CD4-positive, alpha-beta T cell treated with Interleukin-17A for 4 hours (primary cell): Measurements from ENCODE around the gene CCDC186.
"Not testable (repeated sequence)": the region's sequence is repeated elsewhere in the genome, so short reads cannot be mapped to it uniquely, and the experiment has no call there.

ENCODE experiments used
- DNase-seq: peaks from one replicate; pipeline ENCODE4 v3.0.0-alpha.2; 2020; ENCODE audit warnings: mixed read lengths

The CCDC186 gene

GRCh38 chr10:114172776-114173602, 1.0 kb downstream of the CCDC186 start:
- DNase-seq: no peak

GRCh38 chr10:114172216-114172615, 1.8 kb downstream of the CCDC186 start:
- DNase-seq: no peak

- no peak for DNase-seq
These were observed 5.5 kb downstream of the CCDC186 start for GRCh38 chr10:114168450-114169009.

- DNase-seq: no peak
These were observed 6.0 kb downstream of the CCDC186 start for GRCh38 chr10:114167985-114168384.

- no peak for DNase-seq
These were observed 7.5 kb downstream of the CCDC186 start for GRCh38 chr10:114166494-114166893.

- no peak for DNase-seq
These were observed 8.0 kb downstream of the CCDC186 start for GRCh38 chr10:114166043-114166442.

GRCh38 chr10:114163062-114163461, 10.9 kb downstream of the CCDC186 start:
- DNase-seq: no peak

- DNase-seq: no peak
These were observed 16.1 kb downstream of the CCDC186 start for GRCh38 chr10:114157912-114158311.

GRCh38 chr10:114151892-114152291, 22.1 kb downstream of the CCDC186 start:
- DNase-seq: no peak

GRCh38 chr10:114151486-114151885, 22.5 kb downstream of the CCDC186 start:
- no peak for DNase-seq

- not testable (repeated sequence) for DNase-seq
These were observed 24.5 kb downstream of the CCDC186 start for GRCh38 chr10:114149476-114149875.

- no peak for DNase-seq
These were observed 30.8 kb downstream of the CCDC186 start for GRCh38 chr10:114143160-114143559.

GRCh38 chr10:114142018-114142417, 32.0 kb downstream of the CCDC186 start:
- DNase-seq: no peak

GRCh38 chr10:114140827-114141226, 33.2 kb downstream of the CCDC186 start:
- not testable (repeated sequence) for DNase-seq

- no peak for DNase-seq
These were observed 34.0 kb downstream of the CCDC186 start for GRCh38 chr10:114140036-114140435.

- no peak for DNase-seq
These were observed 35.4 kb downstream of the CCDC186 start for GRCh38 chr10:114138581-114138980.

GRCh38 chr10:114135476-114135875, 38.5 kb downstream of the CCDC186 start:
- DNase-seq: no peak

- no peak for DNase-seq
These were observed 42.9 kb downstream of the CCDC186 start for GRCh38 chr10:114131094-114131493.

- DNase-seq: no peak
These were observed 53.0 kb downstream of the CCDC186 start for GRCh38 chr10:114121031-114121430.

- DNase-seq: no peak
These were observed 55.5 kb downstream of the CCDC186 start for GRCh38 chr10:114118514-114118913.

- no peak for DNase-seq
These were observed 56.3 kb downstream of the CCDC186 start for GRCh38 chr10:114117728-114118127.

GRCh38 chr10:114115661-114116445, 58.1 kb downstream of the CCDC186 start:
- no peak for DNase-seq

GRCh38 chr10:114110174-114110972, 63.6 kb downstream of the CCDC186 start:
- DNase-seq: no peak
